ENCODE results near the gene RNF168. TPM values are rescaled to one million over a fixed set of nuclear protein-coding genes. Genes with fewer than 3 reads are reported as not detected.

The RNF168 gene
- total and polyA plus RNA-seq, 2 of the 4 experiments (the other 2 are of a cell fraction) = 2.5 to 15.2 TPM

DNA sequence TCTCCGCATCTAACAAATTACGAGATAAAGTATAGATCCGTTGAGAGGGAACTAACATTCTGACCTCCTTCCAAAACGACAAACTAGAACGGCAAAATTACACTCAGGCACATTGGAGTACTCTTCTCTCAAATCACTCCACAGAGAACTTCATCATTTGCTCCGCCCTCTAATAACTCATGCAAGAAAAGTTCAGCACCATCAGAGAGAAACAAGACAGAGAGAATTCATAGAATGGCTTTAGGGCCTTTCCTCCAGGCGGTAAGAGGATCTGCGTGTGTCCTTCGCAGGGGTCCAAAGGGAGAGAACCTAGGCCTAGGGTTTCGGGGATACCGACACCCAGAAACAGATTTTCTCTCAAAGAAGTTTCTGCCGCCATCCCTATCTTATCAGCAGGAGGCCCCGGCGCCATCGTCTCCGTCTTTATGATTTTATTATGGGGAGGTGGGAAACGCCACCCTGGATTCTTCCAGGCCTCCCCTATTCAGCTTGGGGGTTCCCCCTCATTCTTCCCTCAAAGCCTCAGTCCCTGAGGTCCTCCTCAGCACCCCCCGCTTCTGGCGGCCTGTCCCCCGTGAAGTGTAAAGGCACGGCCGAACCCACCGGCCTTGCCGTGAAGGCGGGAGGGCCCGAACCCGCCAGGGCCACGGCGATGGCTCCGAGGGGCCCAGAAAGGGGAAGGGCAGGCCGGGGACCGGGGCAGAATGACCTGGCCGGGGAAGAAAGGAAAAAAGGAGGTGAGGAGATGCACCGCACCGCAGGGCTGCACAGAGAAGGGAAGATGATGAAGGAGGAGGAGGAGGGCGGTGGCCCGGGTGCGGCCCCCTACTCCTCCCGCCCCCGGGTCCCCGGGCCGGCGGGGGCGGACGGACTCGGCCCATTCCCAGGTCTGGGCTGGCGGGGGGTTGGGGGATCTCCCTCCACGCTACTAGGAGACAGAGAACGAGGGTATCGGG, 72.1 kb downstream of the RNF168 start:
- ChIA-PET POLR2A (ENCODE audit: unreplicated experiment) (interaction anchor here (1.0 kb wide), 1 partner anchor 97 kb away, joined by 3 read pairs; no protein-coding TSS in a partner anchor), CTCF (no interaction called here)
- ATAC-seq (ENCODE audit: low read depth) (peak; percentile 36), DNase-seq (peak; percentile 62)
- peaks cover 0 to 42% of the 10 kb centered on the region in 2 experiments; a peak in 3 of 4 replicates for H3K79me1 ChIP-seq (ENCODE audit: low read depth in 1 of 2, low read length in 2 of 2)
- H3K4ac ChIP-seq (ENCODE audit: low read depth, low read length) = peak overlapping the region; percentile 68
- H2BK120ac ChIP-seq (ENCODE audit: low read depth, low read length) = no peak overlapping the region
- in situ Hi-C loops (cut with MboI; ENCODE audit: low sequenced_read_pairs) (no loop called here), intact Hi-C loops (cut with micrococcal nuclease) (loop anchor here (1.0 to 5.0 kb wide), 3 partner anchors 71 to 179 kb away; partner anchors contain the start of gene RNF168), dilution Hi-C loops (cut with HindIII; ENCODE audit: low sequenced_read_pairs, unreplicated experiment) (no loop called here)
- H2BK20ac ChIP-seq (ENCODE audit: low read depth, low read length) = no peak overlapping the region
- no peak overlapping the region; the same call in 2 of the 3 replicates for H2BK15ac ChIP-seq (ENCODE audit: low read depth, low read length)
- H3K14ac ChIP-seq (replicated peaks; ENCODE audit: low read depth, low read length) = peak overlapping the region; percentile 88
- no peaks in the 10 kb centered on the region for H3K27me3 ChIP-seq (ENCODE audit: control insufficient read depth, insufficient read depth, low read length)
- H3K9me3 ChIP-seq (ENCODE audit: control insufficient read depth, insufficient read depth, low read length) = no peaks in the 10 kb centered on the region
- peak overlapping the region; percentile 70 for H4K91ac ChIP-seq (ENCODE audit: insufficient read depth, low read depth, low read length)
- peak overlapping the region; percentile 83 for H3K9ac ChIP-seq (ENCODE audit: low read depth, low read length)
- peak overlapping the region; percentile 91 for H2AK9ac ChIP-seq (replicated peaks; ENCODE audit: low read depth, low read length, poor library complexity)
- no TSS peak for BruUV-seq (replicated peaks)
- WGBS, 2 experiments (ENCODE audit: extremely low coverage in 2 of 2, insufficient read length in 1 of 2) = no CpG with 5 or more reads among the region's 50 CpGs
- H4K8ac ChIP-seq (ENCODE audit: low read depth in 2 of 2, low read length in 2 of 2) = peak overlapping the region; percentile 19 to 70; a peak in 2 of 4 replicates
- peaks cover 45% of the 10 kb centered on the region for H4K20me1 ChIP-seq (ENCODE audit: insufficient read depth, low read length)
- peaks cover 3% of the 10 kb centered on the region; the same call in 1 of the 2 replicates for H3K36me3 ChIP-seq (ENCODE audit: control insufficient read depth, insufficient read depth, low read length)
- peak overlapping the region; percentile 62 for H2BK5ac ChIP-seq (ENCODE audit: low read depth, low read length, poor library complexity, severe bottlenecking)
- H3K4me3 ChIP-seq (ENCODE audit: insufficient read depth, low read depth, low read length) = peak overlapping the region; percentile 86
- H3K4me2 ChIP-seq (ENCODE audit: low read depth, low read length) = peak overlapping the region; percentile 50
- H3K23ac ChIP-seq (ENCODE audit: low read depth, low read length) = peak overlapping the region; percentile 96
- peak overlapping the region; percentile 70 for H3K56ac ChIP-seq (ENCODE audit: extremely low read depth, insufficient read depth, low read length)
- H3K9me1 ChIP-seq (ENCODE audit: insufficient read depth, low read length) = peaks cover 7% of the 10 kb centered on the region
- peak overlapping the region; percentile 11 for H2AK5ac ChIP-seq (ENCODE audit: low read depth, low read length)
- 0 out of 2 replicates have a peak overlapping the region, but pooled peaks have one; percentile 27 for H4K5ac ChIP-seq (ENCODE audit: low read depth, low read length)
- H3K27ac ChIP-seq (ENCODE audit: insufficient read depth, low read length) = peak overlapping the region; percentile 82
- no peak overlapping the region; the same call in 1 of the 2 replicates for H3K18ac ChIP-seq (ENCODE audit: low read depth, low read length)
- peaks cover 3% of the 10 kb centered on the region for H3K4me1 ChIP-seq (ENCODE audit: control insufficient read depth, insufficient read depth, low read length)
- H2AFZ ChIP-seq (replicated peaks; ENCODE audit: low read length, poor library complexity) = peak overlapping the region; percentile 91
- no peak for TF ChIP-seq FOS (IDR thresholded peaks at IDR 0.05; ENCODE audit: low read depth, low read length)
- TF ChIP-seq, protein P1, sequence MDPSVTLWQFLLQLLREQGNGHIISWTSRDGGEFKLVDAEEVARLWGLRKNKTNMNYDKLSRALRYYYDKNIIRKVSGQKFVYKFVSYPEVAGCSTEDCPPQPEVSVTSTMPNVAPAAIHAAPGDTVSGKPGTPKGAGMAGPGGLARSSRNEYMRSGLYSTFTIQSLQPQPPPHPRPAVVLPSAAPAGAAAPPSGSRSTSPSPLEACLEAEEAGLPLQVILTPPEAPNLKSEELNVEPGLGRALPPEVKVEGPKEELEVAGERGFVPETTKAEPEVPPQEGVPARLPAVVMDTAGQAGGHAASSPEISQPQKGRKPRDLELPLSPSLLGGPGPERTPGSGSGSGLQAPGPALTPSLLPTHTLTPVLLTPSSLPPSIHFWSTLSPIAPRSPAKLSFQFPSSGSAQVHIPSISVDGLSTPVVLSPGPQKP (IDR thresholded peaks at IDR 0.05; ENCODE audit: borderline replicate concordance, low read depth, low read length) = no peak
- no peak for TF ChIP-seq MAZ (IDR thresholded peaks at IDR 0.05; ENCODE audit: borderline replicate concordance, low read depth, low read length)
- no peak for TF ChIP-seq CHD1 (IDR thresholded peaks at IDR 0.05; ENCODE audit: low read depth, low read length)
- no peak for TF ChIP-seq SMC3 (IDR thresholded peaks at IDR 0.05; ENCODE audit: low read depth, low read length)
- no peak for TF ChIP-seq RCOR1 (IDR thresholded peaks at IDR 0.05; ENCODE audit: insufficient replicate concordance, low read length)
- TF ChIP-seq, protein P2, sequence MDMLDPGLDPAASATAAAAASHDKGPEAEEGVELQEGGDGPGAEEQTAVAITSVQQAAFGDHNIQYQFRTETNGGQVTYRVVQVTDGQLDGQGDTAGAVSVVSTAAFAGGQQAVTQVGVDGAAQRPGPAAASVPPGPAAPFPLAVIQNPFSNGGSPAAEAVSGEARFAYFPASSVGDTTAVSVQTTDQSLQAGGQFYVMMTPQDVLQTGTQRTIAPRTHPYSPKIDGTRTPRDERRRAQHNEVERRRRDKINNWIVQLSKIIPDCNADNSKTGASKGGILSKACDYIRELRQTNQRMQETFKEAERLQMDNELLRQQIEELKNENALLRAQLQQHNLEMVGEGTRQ (IDR thresholded peaks at IDR 0.05; ENCODE audit: low read depth, low read length) = no peak
- TF ChIP-seq, protein P3, sequence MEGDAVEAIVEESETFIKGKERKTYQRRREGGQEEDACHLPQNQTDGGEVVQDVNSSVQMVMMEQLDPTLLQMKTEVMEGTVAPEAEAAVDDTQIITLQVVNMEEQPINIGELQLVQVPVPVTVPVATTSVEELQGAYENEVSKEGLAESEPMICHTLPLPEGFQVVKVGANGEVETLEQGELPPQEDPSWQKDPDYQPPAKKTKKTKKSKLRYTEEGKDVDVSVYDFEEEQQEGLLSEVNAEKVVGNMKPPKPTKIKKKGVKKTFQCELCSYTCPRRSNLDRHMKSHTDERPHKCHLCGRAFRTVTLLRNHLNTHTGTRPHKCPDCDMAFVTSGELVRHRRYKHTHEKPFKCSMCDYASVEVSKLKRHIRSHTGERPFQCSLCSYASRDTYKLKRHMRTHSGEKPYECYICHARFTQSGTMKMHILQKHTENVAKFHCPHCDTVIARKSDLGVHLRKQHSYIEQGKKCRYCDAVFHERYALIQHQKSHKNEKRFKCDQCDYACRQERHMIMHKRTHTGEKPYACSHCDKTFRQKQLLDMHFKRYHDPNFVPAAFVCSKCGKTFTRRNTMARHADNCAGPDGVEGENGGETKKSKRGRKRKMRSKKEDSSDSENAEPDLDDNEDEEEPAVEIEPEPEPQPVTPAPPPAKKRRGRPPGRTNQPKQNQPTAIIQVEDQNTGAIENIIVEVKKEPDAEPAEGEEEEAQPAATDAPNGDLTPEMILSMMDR (conservative IDR thresholded peaks at IDR 0.05; ENCODE audit: low read depth, low read length) = no peak
- TF ChIP-seq BHLHE40 (IDR thresholded peaks at IDR 0.05; ENCODE audit: low read depth, low read length) = no peak
- TF ChIP-seq NFE2L2 (IDR thresholded peaks at IDR 0.05; ENCODE audit: low read depth, low read length) = no peak
- no peak for TF ChIP-seq MAFK (IDR thresholded peaks at IDR 0.05; ENCODE audit: low read depth, low read length)
- TF ChIP-seq CEBPB (IDR thresholded peaks at IDR 0.05; ENCODE audit: low read depth, low read length) = no peak
- no peak for TF ChIP-seq RAD21 (IDR thresholded peaks at IDR 0.05; ENCODE audit: low read length)

Data from IMR-90 (cell line).